DND-41 (cell line): Measurements from ENCODE around the gene BRD1.

ENCODE experiments used
- CTCF ChIP-seq: IDR thresholded peaks from 2 replicates; pipeline ENCODE4 v1.5.1; 2012; ENCODE audit warnings: borderline replicate concordance, low read length, moderate library complexity, mild to moderate bottlenecking; ENCODE audit not compliant: poor library complexity, severe bottlenecking; ENCODE audit errors: extremely low read depth
- EZH2 ChIP-seq: IDR thresholded peaks from 3 replicates; pipeline ENCODE4 v1.6.1; 2012; ENCODE audit warnings: borderline replicate concordance, low read depth, mild to moderate bottlenecking, moderate library complexity, low read length, inconsistent platforms; ENCODE audit not compliant: severe bottlenecking

- TF ChIP-seq CTCF: no peak
- TF ChIP-seq EZH2: no peak
Measured at GRCh38 chr22:49829044-49829853, 1.6 kb upstream of the BRD1 start.
